ENCODE measurements around the gene KRT34.

Gene KRT34

DNA sequence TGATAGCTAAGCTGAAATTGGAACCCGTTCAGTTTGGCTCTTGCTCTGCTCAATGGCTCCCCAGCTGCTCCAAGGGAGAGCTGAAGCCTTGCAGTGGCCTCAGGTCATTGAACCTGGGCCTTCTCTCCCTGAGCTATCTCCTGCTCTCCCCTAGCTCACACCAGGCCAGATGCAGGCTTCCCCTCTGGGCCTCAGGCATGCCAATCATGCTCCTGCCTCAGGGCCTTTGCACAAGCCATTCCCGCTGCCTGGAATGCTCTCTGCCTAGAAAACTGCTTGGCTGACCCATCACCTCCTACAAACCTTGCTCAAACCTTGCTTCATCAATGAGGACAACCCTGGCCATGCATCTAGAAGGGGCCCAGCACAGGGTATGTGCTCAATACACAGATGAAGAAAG is 49.9 kb downstream of the KRT34 start:
- H3K27me3 ChIP-seq (replicated peaks): no peaks in the 10 kb centered on the region
- no peak overlapping the region for H3K4me3 ChIP-seq (ENCODE audit: low read depth, low read length)
- DNase-seq: no peak
- in situ Hi-C loops (cut with HindIII; ENCODE audit: low pct_ligation_motif_present, low sequenced_read_pairs): no loop called here
- H3K36me3 ChIP-seq (replicated peaks): no peaks in the 10 kb centered on the region
- no peak overlapping the region for H3K27ac ChIP-seq
- TF ChIP-seq, protein P1, sequence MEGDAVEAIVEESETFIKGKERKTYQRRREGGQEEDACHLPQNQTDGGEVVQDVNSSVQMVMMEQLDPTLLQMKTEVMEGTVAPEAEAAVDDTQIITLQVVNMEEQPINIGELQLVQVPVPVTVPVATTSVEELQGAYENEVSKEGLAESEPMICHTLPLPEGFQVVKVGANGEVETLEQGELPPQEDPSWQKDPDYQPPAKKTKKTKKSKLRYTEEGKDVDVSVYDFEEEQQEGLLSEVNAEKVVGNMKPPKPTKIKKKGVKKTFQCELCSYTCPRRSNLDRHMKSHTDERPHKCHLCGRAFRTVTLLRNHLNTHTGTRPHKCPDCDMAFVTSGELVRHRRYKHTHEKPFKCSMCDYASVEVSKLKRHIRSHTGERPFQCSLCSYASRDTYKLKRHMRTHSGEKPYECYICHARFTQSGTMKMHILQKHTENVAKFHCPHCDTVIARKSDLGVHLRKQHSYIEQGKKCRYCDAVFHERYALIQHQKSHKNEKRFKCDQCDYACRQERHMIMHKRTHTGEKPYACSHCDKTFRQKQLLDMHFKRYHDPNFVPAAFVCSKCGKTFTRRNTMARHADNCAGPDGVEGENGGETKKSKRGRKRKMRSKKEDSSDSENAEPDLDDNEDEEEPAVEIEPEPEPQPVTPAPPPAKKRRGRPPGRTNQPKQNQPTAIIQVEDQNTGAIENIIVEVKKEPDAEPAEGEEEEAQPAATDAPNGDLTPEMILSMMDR (IDR thresholded peaks at IDR 0.05; ENCODE audit: low read depth, low read length, missing control alignments): no peak

DNA sequence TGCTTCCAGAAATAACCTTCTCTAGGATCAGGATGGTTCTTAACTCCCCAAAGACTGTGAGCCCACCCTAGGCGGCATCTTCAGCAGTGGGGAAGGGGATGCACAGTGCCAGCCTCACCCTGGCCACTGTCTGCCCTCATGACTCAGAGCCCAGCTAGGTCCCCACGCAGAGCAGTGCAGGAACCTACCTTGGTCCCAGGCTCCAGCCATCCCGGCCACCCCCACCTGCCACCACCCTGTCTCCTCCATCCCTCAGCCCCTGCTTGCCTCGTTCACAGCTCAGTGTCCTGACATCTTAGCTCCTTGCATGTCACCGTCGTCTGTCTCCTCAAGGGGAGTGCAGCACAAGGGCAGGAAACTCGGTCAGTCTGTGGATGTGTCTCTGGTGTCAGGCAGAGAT is 50.5 kb downstream of the KRT34 start:
- Histone ChIP-seq H3K36me3 (replicated peaks) (no peaks in the 10 kb centered on the region), H3K27me3 (replicated peaks) (no peaks in the 10 kb centered on the region), H3K27ac (no peak overlapping the region), H3K4me3 (ENCODE audit: low read depth, low read length) (no peak overlapping the region)
- in situ Hi-C loops (cut with HindIII; ENCODE audit: low pct_ligation_motif_present, low sequenced_read_pairs): no loop called here
- TF ChIP-seq, protein P1 (IDR thresholded peaks at IDR 0.05; ENCODE audit: low read depth, low read length, missing control alignments): no peak
- no peak for DNase-seq

DNA sequence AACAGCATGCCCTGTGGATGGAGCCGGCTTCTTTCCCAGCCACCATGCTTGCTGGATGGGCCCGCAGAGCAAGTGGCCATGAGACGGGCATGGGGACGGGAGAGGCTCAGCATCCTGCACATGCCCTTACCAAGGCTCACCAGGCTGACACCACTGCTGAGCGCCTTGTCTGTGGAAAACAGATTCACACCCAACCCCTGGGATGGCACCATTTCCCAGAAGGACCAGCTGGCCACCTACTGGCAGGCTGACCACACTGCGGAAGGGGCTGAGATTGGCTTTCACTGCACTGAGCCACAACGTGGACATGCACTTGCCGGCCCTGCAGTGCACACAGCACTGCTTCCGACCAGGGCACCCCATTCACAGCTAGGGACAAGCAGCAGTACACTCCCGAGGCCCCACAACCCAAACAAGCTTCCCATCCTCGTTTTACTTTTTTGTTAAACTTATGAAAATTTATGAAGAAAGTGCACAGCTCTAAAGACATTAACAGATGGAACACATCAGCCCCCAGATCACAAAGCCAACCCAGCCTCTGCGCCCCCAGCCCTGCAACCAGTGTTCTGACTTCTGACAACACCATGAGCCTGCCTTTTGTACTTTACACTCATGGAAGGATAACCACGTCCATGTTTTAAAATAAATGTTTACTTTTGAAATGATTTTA is 52.7 kb downstream of the KRT34 start:
- peak; percentile 55 for DNase-seq
- no peak overlapping the region for H3K4me3 ChIP-seq (ENCODE audit: low read depth, low read length)
- no peak overlapping the region for H3K27ac ChIP-seq
- H3K27me3 ChIP-seq (replicated peaks): no peaks in the 10 kb centered on the region
- in situ Hi-C loops (cut with HindIII; ENCODE audit: low pct_ligation_motif_present, low sequenced_read_pairs): no loop called here
- TF ChIP-seq, protein P1 (IDR thresholded peaks at IDR 0.05; ENCODE audit: low read depth, low read length, missing control alignments): peak; percentile 97
- H3K36me3 ChIP-seq (replicated peaks): no peaks in the 10 kb centered on the region

DNA sequence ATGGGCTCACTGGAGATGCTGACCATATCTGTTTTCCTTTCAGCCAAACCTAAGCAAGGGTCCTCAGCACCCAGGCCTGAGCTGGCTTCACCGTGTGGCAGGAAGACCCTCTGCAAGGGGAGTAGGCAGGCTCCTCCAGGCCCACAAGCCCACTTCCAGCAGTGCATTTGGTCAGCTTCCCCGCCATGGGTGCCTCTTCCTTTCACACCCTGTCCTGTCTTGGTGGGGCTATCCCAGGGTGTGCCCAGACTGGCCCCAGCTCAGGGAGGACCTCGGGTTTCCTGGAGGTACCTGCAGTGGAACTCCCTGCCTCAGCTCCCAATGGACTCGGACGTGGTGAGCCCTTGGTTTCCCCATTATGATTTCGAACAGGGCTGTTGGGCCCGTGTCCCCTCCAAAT is 53.9 kb downstream of the KRT34 start:
- Histone ChIP-seq H3K27ac (no peak overlapping the region), H3K27me3 (replicated peaks) (no peaks in the 10 kb centered on the region)

More for the DNA sequence above, 53.9 kb downstream of the KRT34 start:
- no peak for DNase-seq
- no peak overlapping the region for H3K4me3 ChIP-seq (ENCODE audit: low read depth, low read length)
- TF ChIP-seq, protein P1 (IDR thresholded peaks at IDR 0.05; ENCODE audit: low read depth, low read length, missing control alignments): no peak
- in situ Hi-C loops (cut with HindIII; ENCODE audit: low pct_ligation_motif_present, low sequenced_read_pairs): no loop called here
- H3K36me3 ChIP-seq (replicated peaks): no peaks in the 10 kb centered on the region
